ENCODE results near the gene IDUA. TPM values are rescaled to one million over a fixed set of nuclear protein-coding genes. Genes with fewer than 3 reads are reported as not detected.

Gene IDUA
- total RNA-seq, 2 experiments from 2014 or later: 18.8 to 19.0 TPM

DNA sequence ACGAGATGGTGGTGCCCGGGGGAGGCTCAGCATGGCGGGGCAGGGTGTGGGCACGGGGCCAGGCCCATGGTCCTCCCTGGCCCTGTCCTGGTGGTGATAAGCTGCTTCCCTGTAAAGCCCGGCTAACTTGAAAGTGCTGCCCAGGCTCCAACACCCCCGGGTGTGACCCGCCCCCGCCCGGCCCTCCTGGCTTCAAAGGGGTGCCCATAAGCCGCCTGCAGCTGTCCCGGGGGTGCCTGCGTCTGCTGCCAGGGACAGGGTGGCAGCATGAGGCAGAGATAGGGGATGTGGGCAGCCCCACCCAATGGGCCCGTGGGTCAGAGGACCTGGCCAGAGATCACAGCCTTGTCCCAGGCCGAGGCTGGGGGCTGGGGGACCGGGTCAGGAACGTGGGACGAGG is 42.7 kb downstream of the IDUA start:
- POLR2A ChIA-PET: no interaction called here
- H3K9me3 Mint-ChIP-seq: no peaks in the 10 kb centered on the region
- H3K4me3 Mint-ChIP-seq: no peak overlapping the region
- CTCF ChIA-PET: no interaction called here
- H3K4me1 Mint-ChIP-seq: peaks cover 7% of the 10 kb centered on the region
- H3K27ac Mint-ChIP-seq: no peak overlapping the region
- no peaks in the 10 kb centered on the region for H3K36me3 Mint-ChIP-seq (ENCODE audit: low read depth)
- no peak for DNase-seq
- no peaks in the 10 kb centered on the region for H3K27me3 Mint-ChIP-seq

- ChIA-PET CTCF (no interaction called here), POLR2A (no interaction called here)
- Mint-ChIP-seq H3K9me3 (no peaks in the 10 kb centered on the region), H3K36me3 (ENCODE audit: low read depth) (no peaks in the 10 kb centered on the region), H3K4me3 (no peak overlapping the region), H3K4me1 (peaks cover 7% of the 10 kb centered on the region), H3K27ac (no peak overlapping the region), H3K27me3 (no peaks in the 10 kb centered on the region)
- DNase-seq: no peak
Measured at GRCh38 chr4:1030031-1030430, 43.2 kb downstream of the IDUA start.

DNA sequence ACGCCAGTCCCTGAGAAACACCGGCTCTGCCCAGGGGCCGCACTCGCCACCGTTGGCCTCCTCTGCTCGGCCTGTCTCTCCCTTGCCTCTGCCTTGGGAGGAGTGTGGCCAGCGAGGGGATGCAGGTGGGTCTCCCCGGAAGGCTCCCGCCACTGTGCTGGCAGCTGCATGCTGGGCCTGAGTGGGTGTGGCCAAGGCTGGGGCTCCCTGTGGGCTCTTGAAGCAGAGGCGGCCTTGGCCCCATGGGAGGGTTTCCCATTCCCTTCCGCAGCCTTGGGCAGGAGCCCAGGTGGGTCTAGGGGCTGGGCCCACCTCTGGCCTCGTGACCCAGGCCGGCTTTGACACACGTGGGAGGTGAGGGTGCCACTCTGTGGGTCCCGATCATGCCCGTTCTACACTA is 43.7 kb downstream of the IDUA start:
- no peaks in the 10 kb centered on the region for H3K9me3 Mint-ChIP-seq

GRCh38 chr4:1031346-1031745 is 44.5 kb downstream of the IDUA start:
- Mint-ChIP-seq H3K4me1 (no peaks in the 10 kb centered on the region), H3K4me3 (no peak overlapping the region), H3K9me3 (no peaks in the 10 kb centered on the region), H3K27me3 (no peaks in the 10 kb centered on the region), H3K36me3 (ENCODE audit: low read depth) (no peaks in the 10 kb centered on the region), H3K27ac (no peak overlapping the region)
- CTCF ChIA-PET: no interaction called here
- POLR2A ChIA-PET: no interaction called here
- DNase-seq: no peak

More for the DNA sequence above, 43.7 kb downstream of the IDUA start:
- Mint-ChIP-seq H3K4me3 (no peak overlapping the region), H3K4me1 (peaks cover 7% of the 10 kb centered on the region), H3K27me3 (no peaks in the 10 kb centered on the region), H3K27ac (no peak overlapping the region), H3K36me3 (ENCODE audit: low read depth) (no peaks in the 10 kb centered on the region)
- POLR2A ChIA-PET: interaction anchor here (0.7 kb wide), 1 partner anchor 20 kb away, joined by 3 read pairs; no protein-coding TSS in a partner anchor
- DNase-seq: no peak
- CTCF ChIA-PET: no interaction called here

GRCh38 chr4:1031956-1032795 is 45.3 kb downstream of the IDUA start:
- DNase-seq: no peak
- CTCF ChIA-PET: no interaction called here
- Mint-ChIP-seq H3K4me3 (no peak overlapping the region), H3K27ac (no peak overlapping the region), H3K9me3 (no peaks in the 10 kb centered on the region), H3K27me3 (no peaks in the 10 kb centered on the region), H3K4me1 (no peaks in the 10 kb centered on the region), H3K36me3 (ENCODE audit: low read depth) (no peaks in the 10 kb centered on the region)
- POLR2A ChIA-PET: no interaction called here

DNA sequence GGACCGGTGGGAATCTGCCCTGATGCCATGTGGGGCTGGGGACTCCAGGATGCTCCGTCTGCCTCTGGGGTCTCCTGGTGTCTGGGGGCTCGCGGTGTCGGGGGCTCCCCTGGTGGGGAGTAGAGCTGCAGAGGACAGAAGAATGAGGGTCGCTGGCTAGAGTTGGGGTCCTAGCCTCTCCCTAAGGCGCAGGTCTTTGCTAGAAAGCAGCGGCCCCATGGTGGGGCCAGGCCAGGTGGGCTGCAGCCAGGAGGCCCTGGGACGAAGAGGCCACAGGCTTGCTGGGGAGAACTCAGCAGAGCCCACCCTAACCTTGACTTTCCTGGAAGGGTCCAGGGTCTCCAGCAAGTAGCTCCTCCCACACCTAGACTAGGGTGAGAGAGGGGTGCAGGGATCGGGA is 46.0 kb downstream of the IDUA start:
- POLR2A ChIA-PET: no interaction called here
- no peaks in the 10 kb centered on the region for H3K9me3 Mint-ChIP-seq
- DNase-seq: no peak
- H3K27ac Mint-ChIP-seq: no peak overlapping the region
- no peaks in the 10 kb centered on the region for H3K4me1 Mint-ChIP-seq
- no peaks in the 10 kb centered on the region for H3K36me3 Mint-ChIP-seq (ENCODE audit: low read depth)
- H3K27me3 Mint-ChIP-seq: no peaks in the 10 kb centered on the region
- H3K4me3 Mint-ChIP-seq: no peak overlapping the region
- CTCF ChIA-PET: no interaction called here

DNA sequence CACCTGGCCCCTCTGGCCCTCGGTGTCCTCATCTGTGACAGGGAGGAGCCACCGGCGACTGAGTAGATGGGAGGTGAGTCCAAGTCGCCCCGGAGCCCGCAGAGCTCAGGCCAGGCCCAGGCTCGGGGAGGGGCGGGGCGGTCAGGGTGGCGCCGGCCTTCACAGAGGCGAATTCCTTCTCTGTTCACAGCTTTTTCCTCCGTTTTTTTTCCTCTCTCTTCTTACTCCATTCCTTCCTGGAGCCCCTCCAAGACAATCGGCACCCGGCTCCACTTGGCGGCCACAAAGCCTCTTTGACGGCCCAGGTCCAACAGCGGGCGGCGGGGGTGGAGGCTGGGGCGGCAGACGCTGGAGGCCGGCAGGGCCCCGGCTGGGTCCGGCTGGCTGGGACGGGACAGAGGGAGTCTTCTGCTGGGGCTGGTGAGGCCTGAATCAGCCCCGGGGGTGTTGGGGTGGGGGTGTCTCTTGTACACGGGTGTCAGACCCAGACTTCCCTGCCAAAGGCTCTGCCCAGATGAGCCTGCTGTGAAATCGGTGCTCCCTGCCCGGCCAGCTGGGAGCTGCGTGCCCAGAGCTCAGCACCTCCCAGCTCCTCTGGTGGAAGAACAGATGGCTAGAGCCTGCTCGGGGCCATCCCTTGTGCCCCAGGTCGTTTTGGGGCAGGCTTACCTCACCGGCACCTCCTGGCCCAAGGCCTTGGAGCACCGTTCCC is 47.2 kb downstream of the IDUA start:
- Mint-ChIP-seq H3K27ac (no peak overlapping the region), H3K4me1 (no peaks in the 10 kb centered on the region), H3K36me3 (ENCODE audit: low read depth) (no peaks in the 10 kb centered on the region), H3K4me3 (no peak overlapping the region), H3K27me3 (no peaks in the 10 kb centered on the region), H3K9me3 (no peaks in the 10 kb centered on the region)
- ChIA-PET POLR2A (no interaction called here), CTCF (no interaction called here)
- no peak for DNase-seq

GRCh38 chr4:1035510-1035909 is 48.7 kb downstream of the IDUA start:
- Mint-ChIP-seq H3K4me3 (no peak overlapping the region), H3K27me3 (no peaks in the 10 kb centered on the region), H3K9me3 (no peaks in the 10 kb centered on the region), H3K4me1 (no peaks in the 10 kb centered on the region), H3K27ac (no peak overlapping the region), H3K36me3 (ENCODE audit: low read depth) (no peaks in the 10 kb centered on the region)
- DNase-seq: no peak
- ChIA-PET POLR2A (no interaction called here), CTCF (no interaction called here)

GRCh38 chr4:1036095-1036494 is 49.3 kb downstream of the IDUA start:
- Mint-ChIP-seq H3K9me3 (no peaks in the 10 kb centered on the region), H3K27ac (no peak overlapping the region), H3K4me1 (no peaks in the 10 kb centered on the region), H3K36me3 (ENCODE audit: low read depth) (no peaks in the 10 kb centered on the region), H3K27me3 (no peaks in the 10 kb centered on the region), H3K4me3 (no peak overlapping the region)
- no peak for DNase-seq
- ChIA-PET CTCF (no interaction called here), POLR2A (no interaction called here)

GRCh38 chr4:1036976-1037810 is 50.3 kb downstream of the IDUA start:
- no peak overlapping the region for H3K4me3 Mint-ChIP-seq
- H3K36me3 Mint-ChIP-seq (ENCODE audit: low read depth): no peaks in the 10 kb centered on the region
- H3K4me1 Mint-ChIP-seq: no peaks in the 10 kb centered on the region
- DNase-seq: no peak
- H3K27ac Mint-ChIP-seq: no peak overlapping the region
- H3K27me3 Mint-ChIP-seq: no peaks in the 10 kb centered on the region
- H3K9me3 Mint-ChIP-seq: no peaks in the 10 kb centered on the region
- POLR2A ChIA-PET: no interaction called here
- CTCF ChIA-PET: no interaction called here

DNA sequence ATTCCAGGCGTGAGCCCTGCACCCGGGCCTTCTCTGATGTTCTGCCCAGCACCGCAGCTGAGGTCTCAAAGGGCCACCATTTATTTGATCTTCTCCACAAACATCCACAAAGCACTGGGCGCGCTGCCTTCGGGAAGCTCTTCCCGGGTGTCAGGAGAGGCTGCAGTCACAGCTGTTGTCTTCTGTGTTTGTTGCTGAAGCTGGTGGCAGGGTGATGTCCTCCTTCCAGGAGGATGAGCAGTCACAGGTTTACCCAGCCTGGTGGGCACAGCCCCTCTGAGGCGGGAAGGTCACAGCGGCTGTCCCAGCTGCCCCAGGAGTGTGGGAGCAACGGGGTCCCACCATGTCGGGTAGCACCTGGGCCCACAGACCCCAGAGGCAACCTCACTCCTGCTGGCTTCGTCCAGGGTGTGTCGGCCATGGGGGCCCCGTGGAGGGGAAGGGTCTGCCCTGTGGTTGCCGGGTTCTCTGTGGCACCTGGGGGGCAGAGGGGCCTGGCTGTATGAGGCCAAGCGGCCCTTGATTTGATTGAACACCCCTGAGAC is 52.2 kb downstream of the IDUA start:
- peaks cover 3% of the 10 kb centered on the region for H3K9me3 Mint-ChIP-seq
- no peaks in the 10 kb centered on the region for H3K36me3 Mint-ChIP-seq (ENCODE audit: low read depth)
- no peaks in the 10 kb centered on the region for H3K27me3 Mint-ChIP-seq
- no peaks in the 10 kb centered on the region for H3K4me1 Mint-ChIP-seq
- H3K27ac Mint-ChIP-seq: no peak overlapping the region
- POLR2A ChIA-PET: no interaction called here
- no peak overlapping the region for H3K4me3 Mint-ChIP-seq
- no peak for DNase-seq
- CTCF ChIA-PET: no interaction called here

GRCh38 chr4:1039493-1040343 is 52.9 kb downstream of the IDUA start:
- Mint-ChIP-seq H3K9me3 (peaks cover 3% of the 10 kb centered on the region), H3K4me1 (no peaks in the 10 kb centered on the region), H3K27ac (no peak overlapping the region), H3K36me3 (ENCODE audit: low read depth) (no peaks in the 10 kb centered on the region), H3K4me3 (no peak overlapping the region), H3K27me3 (no peaks in the 10 kb centered on the region)
- ChIA-PET POLR2A (no interaction called here), CTCF (no interaction called here)
- DNase-seq: no peak
